ENCODE measurements around the gene IL1R2.

IL1R2 gene

DNA sequence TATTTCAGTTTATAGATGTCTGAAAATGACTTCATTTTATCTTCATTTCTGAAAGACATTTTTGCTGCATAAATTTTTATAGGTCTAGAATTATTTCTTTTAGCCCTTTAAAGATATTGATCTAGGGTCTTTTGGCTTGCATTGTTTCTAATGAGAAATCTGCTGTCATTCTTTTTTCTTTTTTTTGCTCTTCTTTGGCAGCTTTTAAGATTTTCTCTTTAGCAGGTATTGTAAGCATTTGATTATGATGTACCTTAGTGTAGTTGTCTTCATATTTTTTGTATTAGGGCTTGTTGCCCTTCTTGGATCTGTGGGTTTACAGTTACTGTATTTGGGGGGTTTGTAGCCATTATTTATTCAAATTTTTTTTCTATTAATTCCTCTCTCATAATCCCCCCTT is 84.8 kb downstream of the IL1R2 start:
- no peak for DNase-seq

Measured in anterior cingulate cortex (tissue), 58 donors.